HepG2 (cell line): ENCODE results near the gene TNRC18. TPM values are rescaled to one million over a fixed set of nuclear protein-coding genes. Genes with fewer than 3 reads are reported as not detected.

Experiments
- ATAC-seq: fragments of 200-7000 bp; cut with Tn5 transposase; 3 replicates; pipeline ENCODE4 v1.9.1; 2020; ENCODE audit warnings: mild to moderate bottlenecking, moderate library complexity
- BruUV-seq: library from RNA; stranded (reverse); fragments of 400-500 nt; replicated peaks from 2 replicates; lab custom pipeline; 2021; lab: Mats Ljungman, UMichigan
- CTCF ChIA-PET: fragments of 300-600 bp; formaldehyde crosslinking; extraction: SDS; loops from one replicate; lab custom pipeline; 2021; ENCODE audit warnings: low total read pairs, inconsistent platforms, low intra/inter-chr PET ratio; lab: Yijun Ruan, JAX
- POLR2A ChIA-PET: fragments of 350-600 bp; sonication (Branson Sonifier 250); formaldehyde crosslinking; loops from one replicate; lab custom pipeline; 2020; ENCODE audit warnings: antibody characterized with exemption, inconsistent platforms; lab: Yijun Ruan, JAX
- DNase-seq: peaks from one replicate; pipeline ENCODE4 v3.0.0-alpha.2; 2015; ENCODE audit warnings: low spot score
- FAIRE-seq: peaks from 3 replicates; lab custom pipeline; 2011; peaks lifted over from hg19 to GRCh38; lab: Jason Lieb, UNC
- H2AFZ ChIP-seq: one replicate; pipeline ENCODE4 v1.6.1; 2011; ENCODE audit warnings: low read length, inconsistent platforms
- H3K27ac ChIP-seq: fragments of 300-600 bp; 3 replicates; pipeline ENCODE4 v1.8.0; 2011; ENCODE audit warnings: mixed run types, mild to moderate bottlenecking, mixed read lengths, low read length, inconsistent platforms; ENCODE audit not compliant: insufficient read depth; ENCODE audit errors: extremely low read length
- H3K27me3 ChIP-seq, 2 experiments: fragments of 200-600 bp in 1 of 2; 2 replicates in 1 of 2; 3 replicates in 1 of 2; pipeline versions ENCODE4 v1.6.0 to v1.8.0; 2011; ENCODE audit warnings: low read length in 2 of 2, mild to moderate bottlenecking in 2 of 2, moderate library complexity in 2 of 2, inconsistent platforms in 1 of 2; ENCODE audit not compliant: insufficient read depth in 2 of 2, control insufficient read depth in 1 of 2
- H3K36me3 ChIP-seq, 2 experiments: fragments of 200-600 bp in 1 of 2; replicated peaks in 1 of 2; 2 replicates in 1 of 2; 3 replicates in 1 of 2; pipeline versions ENCODE4 v1.5.1 to v1.8.0; 2011; ENCODE audit warnings: low read length in 2 of 2, inconsistent platforms in 1 of 2; ENCODE audit not compliant: insufficient read depth in 2 of 2, control insufficient read depth in 1 of 2
- H3K4me1 ChIP-seq: 2 replicates; pipeline ENCODE4 v1.5.1; 2012; ENCODE audit warnings: low read length, inconsistent platforms; ENCODE audit not compliant: insufficient read depth
- H3K4me2 ChIP-seq: 2 replicates; pipeline ENCODE4 v1.6.0; 2011; ENCODE audit warnings: low read depth, low read length, inconsistent platforms
- H3K4me3 ChIP-seq, 3 experiments: fragments of 200-600 bp in 1 of 3; sonication (generic), shearing (Covaris generic) in 1 of 3; replicated peaks in 1 of 3; 2 replicates each; pipeline ENCODE4 v1.5.1; 2011 to 2016; ENCODE audit warnings: low read length in 3 of 3, inconsistent platforms in 2 of 3, low read depth in 2 of 3, mild to moderate bottlenecking in 2 of 3, control low read depth in 1 of 3, mixed read lengths in 1 of 3; ENCODE audit not compliant: insufficient read depth in 1 of 3
- H3K79me2 ChIP-seq: one replicate; pipeline ENCODE4 v1.6.1; 2011; ENCODE audit warnings: low read length, inconsistent platforms; ENCODE audit not compliant: insufficient read depth
- H3K9ac ChIP-seq: 2 replicates; pipeline ENCODE4 v1.6.0; 2011; ENCODE audit warnings: mild to moderate bottlenecking, low read depth, low read length, inconsistent platforms; ENCODE audit not compliant: insufficient read depth
- H3K9me3 ChIP-seq: 2 replicates; pipeline ENCODE4 v1.5.1; 2012; ENCODE audit warnings: mild to moderate bottlenecking, low read length
- H4K20me1 ChIP-seq: 2 replicates; pipeline ENCODE4 v1.6.0; 2011; ENCODE audit warnings: inconsistent platforms, mild to moderate bottlenecking, low read length, moderate library complexity; ENCODE audit not compliant: insufficient read depth
- ARID4A ChIP-seq: sonication (generic); formaldehyde crosslinking; IDR thresholded peaks from 2 replicates; pipeline ENCODE4 v1.5.0; 2020; ENCODE audit warnings: mild to moderate bottlenecking, missing genetic modification reagents, borderline replicate concordance
- FOSL2 ChIP-seq: sonication (generic); formaldehyde crosslinking; IDR thresholded peaks from 2 replicates; pipeline ENCODE4 v1.4.0; 2020; ENCODE audit warnings: missing genetic modification reagents
- GPN1 ChIP-seq: sonication (generic); formaldehyde crosslinking; IDR thresholded peaks from 2 replicates; pipeline ENCODE4 v1.5.1; 2020; ENCODE audit warnings: missing genetic modification reagents, borderline replicate concordance
- GRHL1 ChIP-seq: sonication (generic); formaldehyde crosslinking; conservative IDR thresholded peaks from 2 replicates; pipeline ENCODE4 v1.8.0; 2022; ENCODE audit warnings: missing genetic modification reagents
- HMGXB4 ChIP-seq, 2 experiments: sonication (generic) in 1 of 2; formaldehyde crosslinking in 1 of 2; IDR thresholded peaks; 2 replicates each; pipeline versions ENCODE4 v1.4.0 to v1.6.1; 2018 to 2020; ENCODE audit warnings: missing genetic modification reagents in 2 of 2, borderline replicate concordance in 1 of 2, low read depth in 1 of 2, mild to moderate bottlenecking in 1 of 2, missing biosample characterization in 1 of 2
- MXD4 ChIP-seq: IDR thresholded peaks from 2 replicates; pipeline ENCODE4 v1.6.1; 2016; ENCODE audit warnings: mild to moderate bottlenecking, missing biosample characterization, missing genetic modification reagents
- NFYC ChIP-seq: IDR thresholded peaks from 2 replicates; pipeline ENCODE4 v1.6.1; 2016; ENCODE audit warnings: missing genetic modification reagents, missing compliant biosample characterization
- POLR2A ChIP-seq, 2 experiments: IDR thresholded peaks; 2 replicates each; pipeline ENCODE4 v1.6.1; 2011; ENCODE audit warnings: low read depth in 2 of 2, low read length in 2 of 2, mild to moderate bottlenecking in 1 of 2, moderate library complexity in 1 of 2; ENCODE audit not compliant: insufficient read depth in 1 of 2
- ZBTB8A ChIP-seq: sonication (generic); formaldehyde crosslinking; IDR thresholded peaks from 2 replicates; pipeline ENCODE4 v1.4.0; 2020; ENCODE audit warnings: mild to moderate bottlenecking, low read depth, missing genetic modification reagents, borderline replicate concordance
- ZMYM4 ChIP-seq: sonication (generic); formaldehyde crosslinking; IDR thresholded peaks from 2 replicates; pipeline ENCODE4 v1.8.1; 2023; ENCODE audit warnings: mild to moderate bottlenecking, missing genetic modification reagents
- ZNF124 ChIP-seq: sonication (generic); formaldehyde crosslinking; IDR thresholded peaks from 2 replicates; pipeline ENCODE4 v1.4.0; 2020; ENCODE audit warnings: missing genetic modification reagents
- ZNF263 ChIP-seq: sonication (generic); formaldehyde crosslinking; IDR thresholded peaks from 2 replicates; pipeline ENCODE4 v1.4.0; 2020; ENCODE audit warnings: missing genetic modification reagents
- ZNF572 ChIP-seq: sonication (generic); formaldehyde crosslinking; IDR thresholded peaks from 2 replicates; pipeline ENCODE4 v1.5.1; 2020; ENCODE audit warnings: mild to moderate bottlenecking, missing genetic modification reagents
- ZNF7 ChIP-seq: IDR thresholded peaks from 2 replicates; pipeline ENCODE4 v1.6.1; 2016; ENCODE audit warnings: missing biosample characterization, missing genetic modification reagents
- ZSCAN30 ChIP-seq: sonication (generic); formaldehyde crosslinking; IDR thresholded peaks from 2 replicates; pipeline ENCODE4 v1.5.0; 2020; ENCODE audit warnings: mild to moderate bottlenecking, missing genetic modification reagents
- ZXDC ChIP-seq: sonication (generic); formaldehyde crosslinking; IDR thresholded peaks from 2 replicates; pipeline ENCODE4 v1.5.0; 2020; ENCODE audit warnings: mild to moderate bottlenecking, missing genetic modification reagents
- WGBS: methylation state at CpG from one replicate; pipeline ENCODE4 v1.1.6; 2017; ENCODE audit warnings: low lambda C conversion rate; 5-methylcytosine and 5-hydroxymethylcytosine counted together
- in situ Hi-C: cut with HindIII; loops from 2 replicates; pipeline ENCODE4 v1.10.0; 2017; ENCODE audit warnings: low pct_unique_long_range_greater_than_20kb; ENCODE audit not compliant: extremely low pct_ligation_motif_present
- intact Hi-C: fragments of 100-400 bp; cut with micrococcal nuclease; formaldehyde crosslinking; loops from one replicate; pipeline ENCODE4 v1.10.0; 2022; ENCODE audit not compliant: unreplicated experiment
- polyA plus RNA-seq, 8 experiments: library from polyadenylated mRNA; depleted of rRNA in 3 of 8; stranded (reverse) in 7 of 8; unstranded in 1 of 8; fragments of >200 nt; fragmentation: Illumina TruSeq in 4 of 8; extraction: Trizol in 4 of 8; gene quantifications; 2 replicates each; pipeline versions ENCODE4 v1.2.1 to v1.2.3, GENCODE V29; 2011 to 2016; ENCODE audit warnings: low read depth in 4 of 8, missing spikeins in 1 of 8, mixed read lengths in 1 of 8; ENCODE audit not compliant: insufficient read depth in 1 of 8
- total RNA-seq, 5 experiments: library from RNA; depleted of rRNA; stranded (reverse); fragments of >200 nt; fragmentation: Illumina TruSeq; extraction: Trizol; gene quantifications; 2 replicates each; pipeline ENCODE4 v1.2.3, GENCODE V29; 2016; ENCODE audit warnings: low read depth in 1 of 5

TNRC18 gene
- total and polyA plus RNA-seq, 2 of the 13 experiments (the other 11 are each of a cell fraction or from before 2014, with no cell fraction given): 11.7 to 17.4 TPM

GRCh38 chr7:5356751-5357119, 66.9 kb downstream of the TNRC18 start:
- ATAC-seq: no peak
- BruUV-seq: no TSS peak
- H2AFZ ChIP-seq: no peak overlapping the region
- H3K4me1 ChIP-seq: no peaks in the 10 kb centered on the region
- H3K4me2 ChIP-seq: no peak overlapping the region
- ChIA-PET CTCF (no interaction called here), POLR2A (no interaction called here)
- no peak overlapping the region for H3K9ac ChIP-seq
- FAIRE-seq: no peak
- 98% methylated on average over 16 of the region's 16 CpGs for WGBS
- H3K9me3 ChIP-seq: no peaks in the 10 kb centered on the region
- DNase-seq: no peak
- intact Hi-C loops (no loop called here), in situ Hi-C loops (no loop called here)
- no peak overlapping the region for H3K27ac ChIP-seq
- H3K27me3 ChIP-seq: no peaks in the 10 kb centered on the region
- no peak overlapping the region for H3K4me3 ChIP-seq
- peaks cover 33% of the 10 kb centered on the region; the same call in 1 of the 2 replicates for H4K20me1 ChIP-seq
- H3K79me2 ChIP-seq: peaks cover 26% of the 10 kb centered on the region
- peaks cover 68 to 93% of the 10 kb centered on the region in 2 experiments for H3K36me3 ChIP-seq
- no peak for TF ChIP-seq MXD4 (CRISPR knock-in tag)
- TF ChIP-seq ZBTB8A (CRISPR knock-in tag): no peak
- TF ChIP-seq ZNF263: no peak
- no peak for TF ChIP-seq GPN1 (CRISPR knock-in tag)
- TF ChIP-seq ZNF124 (CRISPR knock-in tag): no peak
- TF ChIP-seq GRHL1: no peak
- no peak; a peak in 1 of 4 replicates for TF ChIP-seq POLR2A (IDR thresholded peaks at IDR 0.05; ENCODE audit: insufficient read depth in 1 of 2, low read depth in 2 of 2, low read length in 2 of 2)
- no peak for TF ChIP-seq FOSL2 (CRISPR knock-in tag)
- TF ChIP-seq ARID4A: no peak
- no peak for TF ChIP-seq ZNF7 (CRISPR knock-in tag)
- no peak for TF ChIP-seq ZXDC (CRISPR knock-in tag)
- no peak for TF ChIP-seq ZMYM4
- TF ChIP-seq ZSCAN30: no peak
- TF ChIP-seq NFYC (CRISPR knock-in tag): no peak
- TF ChIP-seq HMGXB4 (CRISPR knock-in tag; IDR thresholded peaks at IDR 0.05; ENCODE audit: borderline replicate concordance in 1 of 2, low read depth in 1 of 2): no peak
- TF ChIP-seq ZNF572 (CRISPR knock-in tag): no peak
